C1 segment of cervical spinal cord (tissue), 14 donors: ENCODE results near the gene MAGEA4.
"Not testable (repeated sequence)": the region's sequence is repeated elsewhere in the genome, so short reads cannot be mapped to it uniquely, and the experiment has no call there.

Experiments used
- DNase-seq, 14 donors: peaks; one replicate each; lab custom pipeline; 2025; lab: John Stamatoyannopoulos, UW

MAGEA4 gene, protein sequence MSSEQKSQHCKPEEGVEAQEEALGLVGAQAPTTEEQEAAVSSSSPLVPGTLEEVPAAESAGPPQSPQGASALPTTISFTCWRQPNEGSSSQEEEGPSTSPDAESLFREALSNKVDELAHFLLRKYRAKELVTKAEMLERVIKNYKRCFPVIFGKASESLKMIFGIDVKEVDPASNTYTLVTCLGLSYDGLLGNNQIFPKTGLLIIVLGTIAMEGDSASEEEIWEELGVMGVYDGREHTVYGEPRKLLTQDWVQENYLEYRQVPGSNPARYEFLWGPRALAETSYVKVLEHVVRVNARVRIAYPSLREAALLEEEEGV

DNA sequence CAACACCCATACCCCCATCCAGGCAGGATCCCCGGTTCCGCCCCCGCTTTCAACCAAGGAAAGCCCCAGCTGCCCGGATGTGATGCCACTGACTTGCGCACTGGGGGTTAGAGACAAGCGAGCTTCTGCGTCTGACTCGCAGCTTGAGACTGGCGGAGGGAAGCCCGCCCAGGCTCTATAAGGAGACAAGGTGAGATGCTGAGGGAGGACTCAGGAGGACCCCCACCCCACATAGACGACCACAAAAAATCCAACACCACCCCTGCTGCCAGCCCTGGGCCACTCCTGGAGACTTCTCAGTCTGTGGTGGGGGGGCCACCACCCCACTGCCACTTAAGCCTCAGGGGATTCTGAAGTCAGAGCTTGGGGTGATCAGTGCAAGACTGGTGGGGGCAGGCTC lies at the start of gene MAGEA4:
Gene MAGEA4 (plus strand): TSS at position 110 of the 400 bp plus-strand sequence. CDS start 10,776 bp downstream, outside the sequence.
- DNase-seq: no peak

DNA sequence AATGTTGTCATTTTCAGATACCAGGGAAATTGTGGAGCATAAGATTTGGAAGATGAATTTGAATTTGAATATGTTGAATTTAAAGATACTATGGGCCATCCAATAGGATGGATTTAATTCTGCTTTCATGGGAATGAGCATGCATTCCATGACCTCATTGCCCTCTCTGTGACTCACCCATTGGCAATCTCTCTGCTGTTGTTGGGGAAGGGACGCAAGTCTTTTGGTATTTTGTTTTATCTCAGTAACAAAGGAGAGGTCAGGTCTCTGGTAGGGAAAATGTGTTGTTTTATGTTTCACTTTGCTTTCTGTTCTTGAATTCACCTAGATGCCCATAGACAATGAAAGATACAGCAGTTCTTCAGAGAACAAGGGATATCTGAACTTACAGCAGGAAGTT lies 42.1 kb upstream of the MAGEA4 start:
- no peak for DNase-seq

DNA sequence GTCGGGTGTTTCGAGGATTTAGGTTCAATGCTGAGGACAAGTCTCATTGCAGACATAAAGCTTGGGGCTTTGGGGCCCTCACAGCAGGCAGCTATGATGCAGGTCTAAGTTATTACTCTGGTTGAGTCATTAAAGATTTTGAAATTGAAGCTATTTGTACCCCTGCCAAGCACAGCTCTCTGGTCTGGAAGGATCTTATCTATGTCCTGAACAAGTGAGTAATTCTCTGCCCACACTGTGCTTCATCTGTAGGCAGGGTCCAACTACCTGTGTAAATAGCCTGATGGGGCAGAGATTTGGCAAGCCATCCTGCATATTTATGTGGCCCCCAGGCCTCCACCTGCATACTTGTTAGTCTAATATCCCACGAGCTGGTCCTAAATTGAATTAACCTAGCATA lies 41.4 kb upstream of the MAGEA4 start:
- DNase-seq: no peak

DNA sequence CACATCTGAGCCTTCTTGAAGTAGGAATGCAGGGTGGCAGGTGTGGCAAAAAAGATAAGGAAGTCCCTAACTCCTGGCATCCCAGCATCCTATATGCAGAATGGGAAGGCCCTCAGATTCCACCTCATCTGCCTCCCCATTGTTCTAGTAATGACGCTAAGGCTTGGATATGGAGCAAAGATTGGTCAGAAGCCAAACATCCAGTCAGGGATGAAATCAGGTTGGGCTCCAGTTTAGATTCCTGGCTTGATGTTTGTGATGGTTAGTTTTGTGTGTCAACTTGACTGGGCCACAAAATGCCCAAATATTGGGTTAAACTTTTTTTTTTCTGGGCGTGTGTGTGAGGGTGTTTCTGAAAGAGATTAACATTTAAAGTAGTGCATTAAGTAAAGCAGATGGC lies 39.6 kb upstream of the MAGEA4 start:
- DNase-seq: no peak

DNA sequence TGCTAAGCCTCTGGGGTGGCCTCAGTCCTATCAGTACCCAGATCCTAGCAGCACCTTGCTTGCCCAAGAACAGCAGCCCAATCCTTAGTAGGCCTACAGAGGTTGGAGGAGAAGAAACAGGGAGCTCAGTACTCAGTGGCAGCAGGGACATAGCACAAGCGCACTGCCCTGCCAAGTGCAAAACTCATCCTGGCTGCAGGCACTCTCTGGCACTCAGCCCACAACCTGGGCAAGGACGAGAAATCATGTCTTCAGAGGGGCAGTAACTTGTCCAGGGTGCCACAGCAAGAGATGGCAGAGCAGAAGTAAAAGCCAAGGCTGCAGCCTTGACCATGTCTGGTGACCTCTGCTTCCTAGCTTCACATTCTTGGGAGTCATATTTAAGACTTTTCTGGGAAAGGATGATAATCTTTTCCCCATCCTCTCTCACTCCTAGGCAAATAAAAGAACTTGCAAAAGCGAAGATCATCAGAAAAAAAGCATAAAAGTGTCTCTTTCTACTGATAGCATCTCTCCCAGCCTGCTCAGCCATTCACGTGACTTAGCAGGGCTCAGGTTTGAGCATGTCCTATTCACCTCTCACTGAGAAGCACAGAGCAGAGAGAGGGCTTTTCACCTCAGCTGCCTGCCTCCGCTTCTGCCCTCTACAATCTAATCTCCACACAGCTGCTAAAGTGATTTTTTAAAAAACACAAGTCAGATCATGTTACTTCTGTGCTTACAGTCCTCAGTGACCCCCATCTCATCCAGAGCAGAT lies 37.2 kb upstream of the MAGEA4 start:
- DNase-seq: no peak

DNA sequence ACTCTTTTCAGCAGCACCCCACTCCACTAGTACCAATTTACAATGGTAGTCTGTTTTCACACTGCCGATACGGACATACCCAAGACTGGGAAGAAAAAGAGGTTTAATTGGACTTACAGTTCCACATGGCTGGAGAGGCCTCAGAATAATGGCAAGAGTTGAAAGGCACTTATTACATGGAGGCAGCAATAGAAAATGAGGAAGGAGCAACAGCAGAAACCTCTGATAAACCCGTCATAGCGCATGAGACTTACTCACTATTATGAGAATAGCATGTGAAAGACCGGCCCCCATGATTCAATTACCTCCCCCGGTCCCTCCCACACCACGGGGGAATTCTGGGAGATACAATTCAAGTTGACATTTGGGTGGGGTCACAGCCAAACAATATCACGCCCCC lies 34.1 kb upstream of the MAGEA4 start:
- no peak for DNase-seq

DNA sequence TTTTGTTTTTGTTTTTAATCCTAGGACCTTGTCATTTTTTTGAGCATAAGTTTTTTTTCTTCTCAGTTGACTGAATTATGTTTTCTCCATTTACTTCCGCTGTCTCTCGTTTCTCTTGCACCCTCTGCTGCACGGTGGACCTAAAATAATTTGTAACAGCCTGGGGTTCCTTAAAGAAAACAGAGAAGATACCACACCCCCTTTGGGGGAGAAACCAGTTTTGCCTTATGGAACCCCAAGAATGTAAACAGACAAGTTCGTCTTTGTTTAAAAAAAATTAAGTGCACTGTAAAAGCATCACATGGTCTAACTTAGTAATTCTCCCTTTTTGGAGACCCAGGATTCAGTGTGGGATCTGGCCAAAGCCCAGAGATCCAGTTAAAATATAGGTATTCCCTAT lies 32.8 kb upstream of the MAGEA4 start:
- DNase-seq: no peak

DNA sequence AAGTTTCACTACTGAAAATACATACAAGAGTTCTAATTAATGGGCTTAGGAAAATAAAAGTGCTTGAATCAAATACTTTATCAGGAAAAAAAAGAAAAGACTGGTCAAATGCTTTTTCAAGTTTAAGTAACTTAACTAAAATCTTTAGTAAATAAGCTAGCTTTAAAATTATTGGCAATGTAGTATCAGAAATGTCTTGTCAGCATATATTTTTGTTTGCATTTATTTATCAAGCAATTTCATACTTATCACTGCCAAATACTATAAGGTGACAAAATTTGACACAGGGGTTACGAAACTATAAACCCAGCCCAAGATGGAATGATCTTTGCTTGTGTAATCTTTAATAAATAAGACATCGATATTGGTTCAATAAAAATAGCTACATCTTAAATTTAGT lies 31.8 kb upstream of the MAGEA4 start:
- no peak for DNase-seq

DNA sequence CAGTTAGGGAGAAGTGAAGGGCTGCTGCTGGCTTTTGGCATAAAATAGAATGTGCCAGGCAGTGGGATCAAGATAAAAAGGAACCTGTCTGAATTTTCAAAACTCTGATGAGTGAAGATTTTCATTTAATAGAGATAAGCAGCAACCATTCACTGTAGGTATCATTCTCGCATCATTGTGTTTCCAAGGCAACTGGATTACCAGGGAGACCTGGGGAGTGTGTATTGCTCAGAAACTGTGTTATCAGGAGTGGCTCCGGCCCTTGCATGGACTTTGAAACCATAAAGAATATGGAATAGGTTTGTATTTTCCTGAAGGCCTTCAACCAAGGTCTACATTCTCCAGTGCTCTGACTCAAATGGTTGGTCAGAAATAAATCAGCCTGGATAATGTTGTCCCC lies 23.3 kb upstream of the MAGEA4 start:
- no peak for DNase-seq

DNA sequence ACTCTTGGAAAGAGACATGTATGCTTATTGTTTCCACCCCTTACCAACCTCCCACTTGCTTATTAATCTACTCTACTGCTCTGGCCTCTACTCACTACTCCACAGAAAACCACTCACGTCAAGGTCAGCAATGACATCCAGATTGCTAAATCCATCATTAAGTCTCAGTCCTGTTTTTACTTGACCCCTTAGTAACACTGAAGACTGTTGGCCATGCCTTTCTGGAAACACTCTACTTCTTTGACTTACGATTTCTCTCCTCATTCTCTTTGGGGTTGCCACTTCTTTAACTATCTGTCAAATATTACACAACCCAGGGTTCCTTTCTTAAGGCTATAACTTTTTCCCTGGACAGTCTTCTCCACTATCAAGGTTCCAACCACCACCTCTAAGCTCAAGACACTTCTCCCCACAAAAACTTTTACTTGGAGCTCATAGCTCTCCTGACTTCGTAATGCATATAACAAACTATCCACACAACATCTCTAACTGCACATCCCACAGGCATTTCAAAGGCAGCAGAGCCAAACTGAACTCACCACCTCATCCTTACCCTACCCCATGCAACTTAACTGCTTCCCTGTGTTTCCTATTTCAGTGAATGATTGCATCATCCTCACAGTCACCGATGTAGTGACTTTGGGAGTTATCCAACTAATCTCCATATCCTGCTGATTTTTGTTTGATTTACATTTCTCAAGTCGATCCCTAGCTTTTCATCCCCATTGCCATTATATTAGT lies 15.8 kb upstream of the MAGEA4 start:
- no peak for DNase-seq

DNA sequence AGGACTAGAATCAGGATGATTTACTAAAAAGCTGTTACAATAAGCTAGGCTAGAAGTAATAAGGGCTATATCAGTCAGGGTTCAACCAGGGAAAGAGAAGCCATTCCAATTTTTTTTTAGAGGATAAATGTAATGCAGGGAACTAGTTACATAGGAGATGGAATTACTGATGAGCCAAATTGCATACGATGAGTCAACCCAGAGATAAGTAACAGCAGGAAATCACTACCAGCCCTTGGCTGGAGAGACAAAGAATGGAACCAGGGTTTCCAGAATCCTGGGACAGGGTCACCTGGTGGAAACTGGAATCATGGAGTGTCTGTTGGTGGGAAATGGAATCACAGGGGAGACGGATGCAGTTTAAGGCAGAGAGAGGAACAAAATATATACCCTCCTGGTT lies 13.1 kb upstream of the MAGEA4 start:
- no peak for DNase-seq

DNA sequence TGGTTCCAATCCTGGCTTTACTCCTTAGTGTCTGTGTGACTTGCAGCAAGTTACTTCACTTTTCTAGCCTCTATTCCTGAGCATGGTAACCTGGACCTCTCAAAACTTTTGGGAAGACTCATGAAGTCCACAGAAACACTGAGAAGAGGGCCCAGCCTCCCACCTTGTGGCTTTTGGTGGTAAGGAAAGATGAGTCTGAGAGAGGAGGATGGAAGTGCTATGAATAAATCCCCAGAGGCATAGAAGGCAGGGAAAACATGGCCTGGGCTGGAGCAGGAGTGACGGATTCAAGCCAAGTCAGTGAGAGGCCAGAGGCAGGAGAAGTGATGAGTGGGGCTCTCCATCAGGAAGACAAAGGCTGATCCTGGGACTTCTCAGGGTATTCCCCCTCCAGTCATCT lies 10.9 kb upstream of the MAGEA4 start:
- no peak for DNase-seq

DNA sequence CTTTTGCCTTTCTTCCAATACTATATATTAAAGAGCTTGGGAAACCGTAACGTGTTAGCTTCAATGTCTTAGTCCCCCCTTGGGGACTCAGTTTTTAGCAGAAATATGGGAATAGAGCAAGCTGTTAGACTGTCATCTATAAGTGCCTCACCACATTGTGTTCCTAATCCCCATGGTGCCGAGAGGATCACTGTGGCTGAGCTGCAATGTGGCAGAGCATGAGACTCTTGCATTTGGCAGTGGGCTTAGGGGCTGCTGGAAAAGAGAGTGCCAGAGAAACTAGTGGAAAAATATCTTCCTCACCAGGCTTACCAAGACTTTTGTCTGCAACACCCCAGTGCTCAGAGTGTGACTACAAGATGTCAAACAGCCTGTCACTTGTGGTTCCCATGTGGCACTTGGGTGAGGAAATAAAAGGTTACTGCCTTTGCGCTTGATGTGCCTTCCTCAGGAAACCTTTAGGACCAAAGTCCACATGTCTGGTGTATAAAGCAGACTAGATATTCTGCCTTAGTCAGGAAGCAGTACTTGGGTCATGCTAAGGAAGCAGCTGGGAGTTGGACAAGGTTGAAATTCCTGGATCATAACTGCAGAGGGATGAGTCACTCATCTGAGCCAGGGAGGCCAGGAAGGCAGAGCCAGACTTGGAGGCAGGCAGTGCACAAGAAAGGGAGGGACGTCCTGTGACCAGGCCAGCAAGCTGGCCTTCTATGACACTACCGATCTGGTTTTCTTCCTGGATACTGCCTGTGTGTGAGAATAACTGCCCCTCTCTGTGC lies 9.7 kb upstream of the MAGEA4 start:
- no peak for DNase-seq

DNA sequence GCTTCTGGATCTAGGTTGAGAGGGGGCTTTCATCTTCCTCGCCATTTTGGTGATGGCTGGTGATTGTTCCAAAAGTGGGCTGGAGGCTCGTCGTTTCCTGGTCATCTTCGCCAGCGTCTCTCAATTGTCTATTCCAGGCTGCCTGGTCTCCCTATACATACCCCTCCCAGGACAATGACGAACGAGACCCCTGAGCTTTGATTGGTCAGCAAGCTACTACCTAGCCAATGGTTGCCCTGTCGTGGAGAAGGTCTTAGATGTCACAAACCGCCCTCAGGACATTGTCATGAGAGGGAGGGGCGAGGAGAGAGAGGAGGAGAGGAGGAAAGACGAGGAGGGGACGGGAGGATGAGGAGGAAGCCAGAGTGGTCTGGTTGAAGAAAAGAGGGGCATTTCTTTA lies 7.7 kb upstream of the MAGEA4 start:
- DNase-seq: no peak

DNA sequence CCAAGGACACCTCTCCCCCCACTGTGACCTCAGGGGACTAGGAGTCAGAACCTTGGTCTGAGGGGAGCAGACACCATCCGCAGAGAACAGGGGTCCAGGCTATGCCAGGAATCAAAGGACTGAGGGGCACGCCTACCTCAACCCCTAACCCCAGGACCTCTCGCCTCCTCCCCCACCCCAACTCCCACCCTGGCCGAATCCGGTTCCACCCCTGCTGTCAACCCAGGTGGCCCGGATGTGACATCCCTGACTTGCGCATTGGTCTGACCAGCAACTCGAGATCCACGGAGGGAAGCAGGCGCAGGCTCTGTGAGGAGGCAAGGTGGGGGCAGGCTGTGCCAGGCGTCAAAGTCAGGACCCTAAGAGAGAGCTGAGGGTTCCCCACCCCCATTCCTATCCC lies 468 bp upstream of the MAGEA4 start:
- DNase-seq: no peak

DNA sequence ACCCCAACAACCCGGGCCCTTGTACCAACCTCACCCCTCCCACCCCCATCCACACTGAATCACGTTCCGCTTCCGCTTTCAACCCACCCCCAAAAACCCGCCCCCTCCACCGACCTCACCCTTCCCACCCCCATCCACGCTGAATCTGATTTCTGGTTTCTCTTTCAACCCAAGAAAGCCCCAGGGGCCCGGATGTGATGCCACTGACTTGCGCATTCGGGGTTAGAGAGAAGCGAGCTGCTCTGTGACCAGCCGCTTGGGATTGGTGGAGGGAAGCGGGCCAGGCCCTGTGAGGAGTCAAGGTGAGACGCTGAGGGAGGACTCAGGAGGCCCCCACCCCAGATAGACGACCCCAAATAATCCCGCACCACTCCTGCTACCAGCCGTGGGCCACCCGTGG lies 6.0 kb downstream of the MAGEA4 start:
- not testable (repeated sequence) for DNase-seq

DNA sequence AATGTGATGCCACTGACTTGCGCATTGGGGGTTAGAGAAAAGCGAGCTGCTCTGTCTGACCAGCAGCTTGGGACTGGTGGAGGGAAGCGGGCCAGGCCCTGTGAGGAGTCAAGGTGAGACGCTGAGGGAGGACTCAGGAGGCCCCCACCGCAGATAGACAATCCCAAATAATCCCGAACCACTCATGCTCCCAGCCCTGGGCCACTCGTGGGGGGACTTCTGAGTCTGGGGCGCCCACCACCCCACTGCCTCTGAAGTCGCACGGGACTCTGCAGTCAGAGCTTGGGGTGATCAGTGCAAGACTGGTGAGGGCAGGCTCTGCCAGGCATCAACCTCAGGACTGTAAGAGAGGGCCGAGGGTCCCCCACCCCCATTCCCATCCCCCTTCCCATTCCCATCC lies 6.9 kb downstream of the MAGEA4 start:
- DNase-seq: no peak

DNA sequence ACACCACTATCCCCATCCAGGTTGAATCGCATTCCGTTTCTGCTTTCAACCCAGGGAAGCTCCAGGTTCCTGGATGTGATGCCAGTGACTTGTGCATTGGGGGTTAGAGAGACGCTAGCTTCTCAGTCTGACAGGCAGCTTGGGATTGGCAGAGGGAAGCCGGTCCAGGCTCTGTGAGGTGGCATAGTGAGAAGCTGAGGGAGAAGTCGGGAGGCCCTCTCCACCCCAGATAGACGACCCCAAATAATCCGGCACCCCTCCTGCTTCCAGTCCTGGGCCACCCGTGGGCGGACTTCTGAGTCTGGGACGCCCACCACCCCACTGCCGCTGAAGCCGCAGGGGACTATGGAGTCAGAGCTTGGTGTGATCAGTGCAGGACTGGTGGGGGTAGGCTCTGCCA lies 7.4 kb downstream of the MAGEA4 start:
- no peak for DNase-seq

DNA sequence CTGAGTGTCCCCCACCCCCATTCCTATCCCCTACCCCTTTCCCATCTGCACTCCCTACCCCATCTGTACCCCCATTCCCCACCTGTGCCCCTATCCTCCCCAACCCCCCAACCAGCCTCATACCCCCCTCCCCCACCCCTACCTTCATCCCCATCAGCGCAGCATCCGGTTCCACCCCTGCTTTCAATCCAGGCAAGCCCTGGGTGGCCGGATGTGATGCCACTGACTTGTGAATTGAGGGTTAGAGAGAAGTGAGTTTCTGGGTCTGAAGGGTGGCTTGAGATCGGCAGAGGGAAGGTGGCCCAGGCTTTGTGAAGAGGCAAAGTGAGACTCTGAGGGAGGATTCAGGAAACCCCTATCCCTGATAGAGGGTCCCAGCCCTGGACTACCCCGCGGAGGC lies 7.8 kb downstream of the MAGEA4 start:
- no peak for DNase-seq

DNA sequence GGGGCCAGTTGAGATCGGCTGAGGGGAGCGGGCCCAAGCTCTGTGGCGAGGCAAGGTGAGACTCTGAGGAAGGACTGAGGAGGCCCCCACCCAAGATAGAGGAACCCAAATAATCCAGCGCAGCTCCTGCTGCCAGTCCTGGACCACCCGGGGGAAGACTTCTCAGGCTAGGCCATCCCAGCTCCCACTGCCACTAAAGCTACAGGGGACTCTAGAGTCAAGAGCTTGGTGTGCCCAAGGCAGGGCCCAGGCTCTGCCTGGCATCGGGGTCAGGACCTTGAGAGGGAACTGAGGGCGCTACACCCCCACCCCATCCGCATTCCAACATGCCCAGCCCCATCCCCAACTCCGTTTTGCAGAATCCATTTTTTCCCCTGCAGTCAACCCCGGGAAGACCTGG lies 8.6 kb downstream of the MAGEA4 start:
- DNase-seq: no peak

DNA sequence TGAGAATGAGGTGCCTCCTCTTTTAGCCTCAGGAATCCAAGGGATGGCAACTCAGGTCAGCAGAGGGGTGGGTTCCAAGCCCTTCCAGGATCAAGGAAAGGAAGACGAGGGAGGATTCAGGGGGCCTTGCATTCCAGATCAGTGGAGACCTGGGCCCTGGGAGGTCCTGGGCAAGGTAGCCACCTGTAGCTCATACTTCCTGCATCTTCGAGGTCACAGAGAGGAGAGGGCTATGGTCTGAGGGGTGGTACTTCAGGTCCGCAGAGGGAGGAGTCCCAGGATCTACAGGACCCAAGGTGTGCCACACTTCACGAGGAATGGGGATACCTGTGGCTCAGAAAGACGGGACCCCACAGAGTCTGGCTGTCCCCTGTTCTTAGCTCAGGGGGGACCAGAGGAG lies 9.2 kb downstream of the MAGEA4 start:
- DNase-seq: no peak

DNA sequence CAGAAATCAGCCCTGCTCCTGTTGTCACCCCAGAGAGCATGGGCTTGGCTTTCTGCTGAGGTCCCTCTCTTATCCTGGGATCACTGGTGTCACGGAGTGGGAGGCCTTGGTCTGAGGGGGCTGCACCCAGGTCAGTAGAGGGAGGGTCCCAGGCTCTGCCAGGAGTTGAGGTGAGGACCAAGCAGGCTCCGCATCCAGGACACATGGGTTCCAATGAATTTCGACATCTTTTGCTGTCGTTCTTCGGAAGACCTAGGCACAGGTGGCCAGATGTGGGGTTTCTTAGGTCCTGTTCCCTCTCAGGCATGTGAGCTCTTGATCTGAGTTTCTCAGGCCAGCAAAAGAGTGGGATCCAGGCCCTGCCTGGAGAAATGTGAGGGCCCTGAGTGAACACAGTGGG lies 10.0 kb downstream of the MAGEA4 start:
- no peak for DNase-seq
